Kidney epithelial cell (primary cell): ENCODE measurements around the gene HDGFL3. TPM values are rescaled to one million over a fixed set of nuclear protein-coding genes. Genes with fewer than 3 reads are reported as not detected.

Source experiments
- DNase-seq: peaks from one replicate; pipeline ENCODE4 v3.0.0-alpha.2; 2010; ENCODE audit warnings: low read depth
- H3K27me3 ChIP-seq: 2 replicates; pipeline ENCODE4 v1.6.0; 2011; ENCODE audit warnings: low read length; ENCODE audit not compliant: control insufficient read depth, insufficient read depth
- H3K36me3 ChIP-seq: 2 replicates; pipeline ENCODE4 v1.5.1; 2011; ENCODE audit warnings: low read length; ENCODE audit not compliant: control insufficient read depth, insufficient read depth
- H3K4me3 ChIP-seq: 2 replicates; pipeline ENCODE4 v1.5.1; 2011; ENCODE audit warnings: low read depth, mild to moderate bottlenecking, control low read depth, low read length
- CTCF ChIP-seq: IDR thresholded peaks from 2 replicates; pipeline ENCODE4 v1.5.1; 2011; ENCODE audit warnings: mild to moderate bottlenecking, moderate library complexity, low read length, control low read depth, inconsistent platforms; ENCODE audit not compliant: insufficient read depth, poor library complexity, severe bottlenecking
- total RNA-seq: library from RNA; depleted of rRNA; stranded (reverse); fragments of >200 nt; gene quantifications from 2 replicates; pipeline ENCODE4 v1.2.3, GENCODE V29; 2015

The HDGFL3 gene
- total RNA-seq, 1 donor from 2014 or later, result 77.3 TPM

GRCh38 chr15:83132861-83133523 lies 74.6 kb downstream of the HDGFL3 start:
- Histone ChIP-seq H3K36me3 (no peaks in the 10 kb centered on the region), H3K4me3 (no peak overlapping the region), H3K27me3 (no peaks in the 10 kb centered on the region)
- no peak for DNase-seq
- no peak for TF ChIP-seq CTCF

GRCh38 chr15:83129791-83130190 lies 77.8 kb downstream of the HDGFL3 start:
- H3K4me3 ChIP-seq, result no peak overlapping the region
- no peaks in the 10 kb centered on the region for H3K36me3 ChIP-seq
- no peaks in the 10 kb centered on the region for H3K27me3 ChIP-seq
- no peak for DNase-seq
- TF ChIP-seq CTCF, result no peak

GRCh38 chr15:83127547-83128150 lies 80.0 kb downstream of the HDGFL3 start:
- H3K36me3 ChIP-seq, result no peaks in the 10 kb centered on the region
- no peak for TF ChIP-seq CTCF
- no peak overlapping the region for H3K4me3 ChIP-seq
- H3K27me3 ChIP-seq, result no peaks in the 10 kb centered on the region
- DNase-seq, result no peak

- no peak overlapping the region for H3K4me3 ChIP-seq
- H3K27me3 ChIP-seq, result no peaks in the 10 kb centered on the region
- no peak for DNase-seq
- no peaks in the 10 kb centered on the region for H3K36me3 ChIP-seq
- no peak for TF ChIP-seq CTCF
Measured at GRCh38 chr15:83123529-83123928, 84.1 kb downstream of the HDGFL3 start.

- no peak for TF ChIP-seq CTCF
- Histone ChIP-seq H3K36me3 (no peaks in the 10 kb centered on the region), H3K27me3 (no peaks in the 10 kb centered on the region), H3K4me3 (no peak overlapping the region)
- DNase-seq, result no peak
Measured at GRCh38 chr15:83119968-83120581, 87.5 kb downstream of the HDGFL3 start.
